ENCODE measurements around the gene VWA3A.

The VWA3A gene

GRCh38 chr16:22203091-22203490 lies 110.8 kb downstream of the VWA3A start:
- DNase-seq: no peak
- no peak for ATAC-seq

GRCh38 chr16:22204091-22204655 lies 111.8 kb downstream of the VWA3A start:
- DNase-seq (no peak), ATAC-seq (no peak)

- ATAC-seq (no peak), DNase-seq (no peak)
Measured at GRCh38 chr16:22205577-22206012, 113.3 kb downstream of the VWA3A start.

GRCh38 chr16:22206013-22206841 lies 113.9 kb downstream of the VWA3A start, which contains the start of gene EEF2K:
Gene EEF2K, plus strand, starts transcription at chr16:22206278. Its CDS starts 19,452 bp downstream, at chr16:22225730.
- DNase-seq (peak; percentile 87), ATAC-seq (peak; percentile 86)

All from stimulated activated naive CD8-positive, alpha-beta T cell treated with anti-CD3 and anti-CD28 coated beads, Interleukin-15, Interleukin-2, amounts not matched to agents 100 U/mL and 50 U/mL, for 24 hours (primary cell).